A549 treated with CORT108297 at 1 μM for 4 hours (cell line): ENCODE measurements around the gene ASIC1. TPM values are rescaled to one million over a fixed set of nuclear protein-coding genes. Genes with fewer than 3 reads are reported as not detected.

Source experiments
- total RNA-seq: library from RNA; stranded (reverse); fragments of 200-300 nt; extraction: Qiagen RNA extraction; gene quantifications from 5 replicates; pipeline ENCODE4 v1.2.3, GENCODE V29; 2022

ASIC1 gene
- 4.6 to 6.8 TPM (median 6.2 TPM) in 5 replicates for total RNA-seq

GRCh38 chr12:50057000-50057841 is at the start of gene ASIC1:
Gene ASIC1 (plus strand): TSS chr12:50057596. CDS start chr12:50058767, 1,171 bp downstream.

DNA sequence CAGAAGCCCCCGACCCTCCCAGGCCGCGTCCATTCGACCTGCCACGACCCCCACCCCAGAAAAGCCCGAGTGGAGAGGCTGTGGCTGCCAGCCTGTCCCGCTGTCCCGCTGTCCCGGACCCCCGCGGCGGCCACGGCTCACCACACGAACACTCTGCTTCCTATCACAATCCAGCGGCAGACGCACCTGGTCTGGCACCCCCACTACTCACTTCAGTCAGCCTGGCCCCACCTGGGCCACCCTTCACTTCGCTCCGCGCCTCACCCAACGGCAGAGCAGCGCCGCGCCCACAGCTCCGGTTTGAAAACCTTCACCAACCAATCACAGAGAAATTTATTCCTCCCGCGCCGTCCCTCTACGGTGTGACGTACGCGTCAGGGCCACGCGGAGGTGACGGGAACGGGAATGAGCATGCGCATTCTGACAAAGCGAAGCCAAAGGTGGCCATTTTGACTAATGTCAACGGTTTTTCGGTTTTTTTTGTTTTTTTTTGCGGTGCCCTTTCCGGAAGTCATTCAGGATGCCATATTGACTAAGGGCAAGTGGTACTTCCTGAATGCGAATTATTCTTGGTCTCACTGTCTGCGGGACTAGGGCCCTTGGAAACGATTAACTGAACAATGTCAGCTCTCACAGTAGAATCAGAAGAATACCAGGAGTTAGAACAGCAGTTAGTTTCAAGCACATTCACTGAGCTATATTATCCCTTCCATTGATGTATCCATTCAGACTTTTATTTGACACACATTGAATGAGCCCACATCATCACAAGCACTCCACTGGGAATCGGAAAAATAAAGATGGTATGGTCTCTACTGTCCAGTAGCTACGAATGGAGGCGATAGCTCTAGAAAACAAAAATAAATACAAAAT is 32.0 kb upstream of the ASIC1 start, which contains the start of gene RACGAP1:
TSS of gene RACGAP1 (minus strand) at position 308 of the 873 bp plus-strand sequence. CDS start 8,779 bp downstream, outside the sequence.

GRCh38 chr12:50084775-50085614 is 27.6 kb downstream of the ASIC1 start, which contains the start of gene SMARCD1:
Gene SMARCD1 (plus strand): TSS chr12:50085342. CDS start chr12:50085370, 28 bp downstream.

GRCh38 chr12:50103767-50104321 is 46.4 kb downstream of the ASIC1 start, which contains the start of gene GPD1:
Gene GPD1 (plus strand): TSS chr12:50104008. CDS start chr12:50104051, 43 bp downstream.

DNA sequence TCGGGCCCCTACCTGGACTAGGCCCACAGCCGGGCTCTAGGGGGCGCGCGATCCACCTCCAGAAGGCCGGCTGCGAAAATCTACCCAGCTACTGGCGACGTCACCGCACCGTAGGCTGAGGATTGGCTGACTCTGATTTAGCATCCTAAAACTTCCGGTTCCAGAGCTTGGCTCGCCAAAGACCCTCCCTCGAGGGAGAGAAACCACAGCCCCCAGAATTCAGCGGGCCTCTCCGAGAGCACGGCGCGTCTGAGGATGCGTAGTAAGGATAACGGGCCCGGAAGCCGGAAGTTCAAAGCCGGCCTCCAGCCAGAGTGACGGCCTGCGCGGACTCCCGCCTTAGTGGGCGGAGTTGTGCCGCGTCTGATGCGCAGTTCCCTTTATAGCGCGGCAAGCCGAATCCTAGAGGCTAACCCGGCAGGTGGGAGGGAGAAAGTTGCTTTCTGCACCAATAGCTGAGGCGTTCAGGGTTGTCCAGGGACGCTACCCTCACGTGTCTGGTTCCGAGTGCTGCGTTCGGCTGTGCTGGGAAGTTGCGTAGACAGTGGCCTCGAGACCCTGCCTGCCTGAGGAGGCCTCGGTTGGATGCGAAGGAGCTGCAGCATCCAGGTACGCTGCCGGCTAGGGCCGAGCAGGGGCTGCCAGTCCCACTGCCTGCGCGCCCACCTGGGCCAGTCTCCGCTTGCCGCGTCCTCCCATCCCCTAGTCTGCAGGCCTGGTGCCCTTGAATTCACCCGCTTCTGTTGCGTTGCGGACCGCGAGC is 54.5 kb downstream of the ASIC1 start, which contains the start of gene COX14:
TSS of gene COX14 (plus strand) at position 544 of the 763 bp plus-strand sequence. CDS start 7,808 bp downstream, outside the sequence.

Other genes starting within 250 kb of the ASIC1 start
- gene NCKAP5L, start 229.2 kb upstream of the ASIC1 start, total RNA-seq = 7.3 to 9.7 TPM (median 8.5 TPM) in 5 replicates
- gene BCDIN3D, start 214.5 kb upstream of the ASIC1 start, total RNA-seq = 4.3 to 4.6 TPM (median 4.4 TPM) in 5 replicates
- 0.02 TPM in 1 of 5 replicates, not detected in the others for gene FAIM2, start 153.7 kb upstream of the ASIC1 start, total RNA-seq
- not detected in 5 replicates for gene AQP2, start 106.9 kb upstream of the ASIC1 start, total RNA-seq
- not detected in 5 replicates for gene AQP5, start 95.7 kb upstream of the ASIC1 start, total RNA-seq
- gene AQP6, start 84.6 kb upstream of the ASIC1 start, total RNA-seq = not detected in 5 replicates
- gene RACGAP1, start 32.1 kb upstream of the ASIC1 start, total RNA-seq = 69.2 to 92.9 TPM (median 79.5 TPM) in 5 replicates
- gene SMARCD1, start 27.7 kb downstream of the ASIC1 start, total RNA-seq = 56.6 to 75.9 TPM (median 72.8 TPM) in 5 replicates
- 0.13 to 0.30 TPM (median 0.19 TPM) in 5 replicates for gene GPD1, start 46.4 kb downstream of the ASIC1 start, total RNA-seq
- 61.9 to 86.9 TPM (median 74.7 TPM) in 5 replicates for gene COX14, start 54.6 kb downstream of the ASIC1 start, total RNA-seq
- gene CERS5, start 109.8 kb downstream of the ASIC1 start, total RNA-seq = 24.9 to 27.6 TPM (median 26.0 TPM) in 5 replicates
- 6.2 to 9.8 TPM (median 6.7 TPM) in 5 replicates for gene LIMA1, start 225.9 kb downstream of the ASIC1 start, total RNA-seq